ENCODE data around the gene B4GALNT1.
"Not testable (repeated sequence)": the region's sequence is repeated elsewhere in the genome, so short reads cannot be mapped to it uniquely, and the experiment has no call there.

B4GALNT1 gene

DNA sequence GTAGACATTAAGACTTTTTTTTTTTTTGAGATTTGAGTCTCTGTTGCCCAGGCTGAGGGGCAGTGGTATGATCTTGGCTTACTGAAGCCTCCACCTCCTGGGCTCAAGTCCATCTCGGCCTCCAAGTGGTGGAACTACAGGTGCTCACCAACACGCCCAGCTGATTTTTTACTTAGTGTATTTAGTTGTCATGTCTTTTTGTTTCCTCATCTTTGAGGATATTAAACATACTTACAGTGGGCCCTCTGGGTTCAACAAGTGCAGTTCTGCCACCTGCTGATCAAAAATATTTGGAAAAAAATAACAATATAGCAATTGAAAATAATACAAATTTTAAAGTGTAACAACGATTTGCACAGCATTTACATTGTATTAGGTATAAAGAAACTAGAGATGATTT lies 4.4 kb upstream of the B4GALNT1 start:
- Histone ChIP-seq H3K36me3 (ENCODE audit: insufficient read depth, low read length) (no peaks in the 10 kb centered on the region), H3K79me2 (ENCODE audit: control insufficient read depth, insufficient read depth, low read length, unreplicated experiment) (no peaks in the 10 kb centered on the region), H3K4me3 (ENCODE audit: low read depth, low read length) (no peak overlapping the region), H2AFZ (ENCODE audit: low read length, unreplicated experiment) (no peak overlapping the region), H3K27me3 (ENCODE audit: insufficient read depth, low read length) (peaks cover 39% of the 10 kb centered on the region), H3K27ac (ENCODE audit: low read depth, low read length) (no peak overlapping the region), H3K4me1 (ENCODE audit: control insufficient read depth, insufficient read depth, low read length, unreplicated experiment) (peaks cover 4% of the 10 kb centered on the region)

- H3K27me3 ChIP-seq (ENCODE audit: insufficient read depth, low read length), result peaks cover 33% of the 10 kb centered on the region
- not testable (repeated sequence) for H3K79me2 ChIP-seq (ENCODE audit: control insufficient read depth, insufficient read depth, low read length, unreplicated experiment); H3K27ac ChIP-seq (ENCODE audit: low read depth, low read length); H3K36me3 ChIP-seq (ENCODE audit: insufficient read depth, low read length); H3K4me1 ChIP-seq (ENCODE audit: control insufficient read depth, insufficient read depth, low read length, unreplicated experiment); H3K4me3 ChIP-seq (ENCODE audit: low read depth, low read length); H2AFZ ChIP-seq (ENCODE audit: low read length, unreplicated experiment)
Measured at GRCh38 chr12:57636731-57637130, 3.7 kb upstream of the B4GALNT1 start.

GRCh38 chr12:57632073-57632957 lies 686 bp downstream of the B4GALNT1 start:
- Histone ChIP-seq H3K79me2 (ENCODE audit: control insufficient read depth, insufficient read depth, low read length, unreplicated experiment) (no peaks in the 10 kb centered on the region), H2AFZ (ENCODE audit: low read length, unreplicated experiment) (peak overlapping the region; percentile 92), H3K4me3 (ENCODE audit: low read depth, low read length) (peak overlapping the region; percentile 92), H3K27me3 (ENCODE audit: insufficient read depth, low read length) (0 out of 2 replicates have a peak, but pooled peaks cover 3% of the 10 kb centered on the region), H3K27ac (ENCODE audit: low read depth, low read length) (no peak overlapping the region), H3K36me3 (ENCODE audit: insufficient read depth, low read length) (no peaks in the 10 kb centered on the region), H3K4me1 (ENCODE audit: control insufficient read depth, insufficient read depth, low read length, unreplicated experiment) (peaks cover 4% of the 10 kb centered on the region)

DNA sequence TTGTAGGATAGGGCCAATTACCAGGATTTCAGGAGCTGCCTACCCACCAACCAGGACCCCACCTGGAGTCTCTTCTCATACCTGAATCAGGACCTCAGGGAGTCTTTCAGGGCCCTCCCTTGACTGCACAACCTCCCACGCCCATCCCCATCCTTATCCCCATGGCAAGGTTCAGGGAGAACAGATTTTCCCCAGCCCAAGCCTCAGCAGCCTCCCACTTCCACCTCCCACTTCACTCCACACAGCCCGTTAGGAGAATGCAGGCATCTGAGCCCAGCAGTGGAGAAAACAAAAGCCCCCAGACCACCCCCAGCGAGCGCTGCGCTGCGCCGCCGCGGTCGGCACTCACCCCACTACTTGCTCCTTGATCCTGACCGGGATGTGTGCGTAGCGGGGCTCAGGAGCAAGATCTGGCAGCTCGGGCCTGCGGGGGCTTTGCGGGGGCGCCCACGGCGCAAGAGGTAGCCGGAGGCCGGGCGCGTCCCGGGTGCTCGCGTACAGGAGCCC lies 1.4 kb downstream of the B4GALNT1 start:
- H2AFZ ChIP-seq (ENCODE audit: low read length, unreplicated experiment), result no peak overlapping the region
- no peak overlapping the region for H3K27ac ChIP-seq (ENCODE audit: low read depth, low read length)
- H3K27me3 ChIP-seq (ENCODE audit: insufficient read depth, low read length), result 0 out of 2 replicates have a peak, but pooled peaks cover 3% of the 10 kb centered on the region
- H3K4me1 ChIP-seq (ENCODE audit: control insufficient read depth, insufficient read depth, low read length, unreplicated experiment), result peaks cover 4% of the 10 kb centered on the region
- H3K36me3 ChIP-seq (ENCODE audit: insufficient read depth, low read length), result no peaks in the 10 kb centered on the region
- peak overlapping the region; percentile 92 for H3K4me3 ChIP-seq (ENCODE audit: low read depth, low read length)
- H3K79me2 ChIP-seq (ENCODE audit: control insufficient read depth, insufficient read depth, low read length, unreplicated experiment), result no peaks in the 10 kb centered on the region

DNA sequence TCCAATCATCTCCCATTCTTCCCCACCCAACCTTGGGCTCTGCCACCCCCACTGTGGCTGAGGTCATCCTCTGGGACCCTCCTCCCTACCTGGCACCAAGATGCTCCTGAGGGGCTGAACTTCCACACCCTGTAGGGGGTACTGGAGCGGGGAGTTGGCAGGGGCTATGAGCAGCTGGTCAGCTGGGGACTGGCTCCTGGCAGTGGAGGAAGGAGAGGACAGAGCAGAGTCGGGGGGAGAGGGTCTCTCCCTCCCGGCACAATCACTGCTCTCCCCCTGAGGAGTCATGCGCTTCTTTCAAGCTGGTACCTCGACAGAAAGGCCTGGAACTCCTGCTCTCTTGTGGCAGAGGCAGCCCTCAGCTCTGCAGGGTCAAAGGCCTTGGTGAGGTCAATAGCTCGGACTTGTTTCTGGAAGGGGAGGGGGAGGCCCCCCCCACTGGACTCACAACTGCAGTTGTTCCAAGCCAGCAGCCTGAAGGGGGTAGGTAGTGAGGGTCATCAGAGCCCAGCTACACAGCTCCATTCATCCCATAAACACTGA lies 2.0 kb downstream of the B4GALNT1 start:
- no peak overlapping the region for H3K27ac ChIP-seq (ENCODE audit: low read depth, low read length)
- H3K79me2 ChIP-seq (ENCODE audit: control insufficient read depth, insufficient read depth, low read length, unreplicated experiment), result no peaks in the 10 kb centered on the region
- peaks cover 4% of the 10 kb centered on the region for H3K4me1 ChIP-seq (ENCODE audit: control insufficient read depth, insufficient read depth, low read length, unreplicated experiment)
- 0 out of 2 replicates have a peak, but pooled peaks cover 3% of the 10 kb centered on the region for H3K27me3 ChIP-seq (ENCODE audit: insufficient read depth, low read length)
- H2AFZ ChIP-seq (ENCODE audit: low read length, unreplicated experiment), result no peak overlapping the region
- H3K36me3 ChIP-seq (ENCODE audit: insufficient read depth, low read length), result no peaks in the 10 kb centered on the region
- H3K4me3 ChIP-seq (ENCODE audit: low read depth, low read length), result no peak overlapping the region

DNA sequence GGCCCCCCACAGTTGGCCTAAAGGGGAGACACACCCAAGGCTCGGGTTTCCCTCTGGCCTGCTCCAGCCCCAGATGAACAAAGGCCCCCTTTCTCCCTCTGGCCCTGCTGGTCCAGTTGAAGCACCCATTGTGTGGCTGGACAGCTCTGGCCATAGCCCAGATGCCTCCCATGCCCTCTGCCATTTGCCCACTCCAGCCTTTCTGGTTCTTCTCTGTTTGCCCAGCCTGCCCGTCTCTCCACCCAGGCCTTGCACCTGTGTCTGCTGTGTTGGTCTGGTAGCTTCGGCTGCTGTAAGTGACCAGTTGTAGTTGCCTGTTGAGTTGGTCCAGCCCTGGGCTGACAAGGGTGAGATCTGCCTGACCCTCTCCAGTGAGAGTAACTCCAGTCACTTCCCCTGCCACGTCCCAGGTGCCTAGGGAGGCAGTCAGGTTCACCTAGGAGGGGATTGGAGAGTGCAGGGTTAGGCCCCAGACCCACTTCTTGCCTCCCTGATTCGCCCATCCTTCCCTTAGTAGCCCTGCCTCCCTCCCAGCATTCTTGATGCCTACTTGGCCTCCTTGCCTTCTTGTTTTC lies 3.0 kb downstream of the B4GALNT1 start:
- 0 out of 2 replicates have a peak, but pooled peaks cover 3% of the 10 kb centered on the region for H3K27me3 ChIP-seq (ENCODE audit: insufficient read depth, low read length)
- no peaks in the 10 kb centered on the region for H3K36me3 ChIP-seq (ENCODE audit: insufficient read depth, low read length)
- H3K27ac ChIP-seq (ENCODE audit: low read depth, low read length), result no peak overlapping the region
- H2AFZ ChIP-seq (ENCODE audit: low read length, unreplicated experiment), result no peak overlapping the region
- no peaks in the 10 kb centered on the region for H3K79me2 ChIP-seq (ENCODE audit: control insufficient read depth, insufficient read depth, low read length, unreplicated experiment)
- H3K4me3 ChIP-seq (ENCODE audit: low read depth, low read length), result no peak overlapping the region
- peaks cover 4% of the 10 kb centered on the region for H3K4me1 ChIP-seq (ENCODE audit: control insufficient read depth, insufficient read depth, low read length, unreplicated experiment)

- Histone ChIP-seq H3K27ac (ENCODE audit: low read depth, low read length) (no peak overlapping the region), H3K4me3 (ENCODE audit: low read depth, low read length) (no peak overlapping the region), H2AFZ (ENCODE audit: low read length, unreplicated experiment) (no peak overlapping the region), H3K4me1 (ENCODE audit: control insufficient read depth, insufficient read depth, low read length, unreplicated experiment) (peaks cover 3% of the 10 kb centered on the region), H3K79me2 (ENCODE audit: control insufficient read depth, insufficient read depth, low read length, unreplicated experiment) (no peaks in the 10 kb centered on the region), H3K27me3 (ENCODE audit: insufficient read depth, low read length) (no peaks in the 10 kb centered on the region), H3K36me3 (ENCODE audit: insufficient read depth, low read length) (no peaks in the 10 kb centered on the region)
Measured at GRCh38 chr12:57628280-57629191, 4.5 kb downstream of the B4GALNT1 start.

DNA sequence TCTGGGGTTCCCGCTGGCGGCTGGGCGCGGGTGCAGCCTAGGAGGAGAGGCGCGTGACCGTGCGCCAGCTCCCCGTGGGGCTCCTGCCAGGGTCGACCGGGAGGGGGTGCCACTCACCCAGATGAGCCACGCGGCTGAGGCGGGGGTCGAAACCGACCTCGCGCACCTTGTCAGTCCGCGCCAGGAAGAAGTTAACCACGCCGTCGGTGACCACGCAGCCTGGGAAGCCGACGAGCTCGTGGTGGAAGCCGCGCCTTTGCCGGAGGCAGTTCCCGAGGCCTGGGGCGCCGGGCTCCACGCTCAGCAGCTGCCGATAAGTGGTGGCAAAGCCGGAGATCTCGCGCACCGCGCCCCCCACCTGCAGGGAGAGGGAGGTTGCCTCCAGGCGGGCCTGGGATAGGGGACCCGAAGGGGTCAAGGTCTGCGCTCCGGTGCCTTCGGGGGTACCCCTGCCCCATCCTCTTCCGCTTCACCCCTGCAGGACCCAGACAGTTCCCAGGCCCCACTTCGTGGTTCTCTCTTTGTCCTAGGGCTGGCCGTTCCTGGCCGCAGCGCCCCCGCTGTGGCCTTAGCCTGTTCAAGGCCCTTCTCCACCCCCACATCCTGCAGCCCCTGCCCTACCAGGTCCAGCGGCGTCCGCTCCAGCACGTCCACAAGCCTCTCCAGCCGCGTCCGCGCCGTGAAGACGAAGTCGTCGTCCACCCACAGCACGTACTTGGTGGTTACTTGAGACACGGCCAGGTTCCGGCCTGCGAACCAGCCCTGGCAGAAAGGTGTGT lies 5.3 kb downstream of the B4GALNT1 start:
- no peak overlapping the region for H3K4me3 ChIP-seq (ENCODE audit: low read depth, low read length)

DNA sequence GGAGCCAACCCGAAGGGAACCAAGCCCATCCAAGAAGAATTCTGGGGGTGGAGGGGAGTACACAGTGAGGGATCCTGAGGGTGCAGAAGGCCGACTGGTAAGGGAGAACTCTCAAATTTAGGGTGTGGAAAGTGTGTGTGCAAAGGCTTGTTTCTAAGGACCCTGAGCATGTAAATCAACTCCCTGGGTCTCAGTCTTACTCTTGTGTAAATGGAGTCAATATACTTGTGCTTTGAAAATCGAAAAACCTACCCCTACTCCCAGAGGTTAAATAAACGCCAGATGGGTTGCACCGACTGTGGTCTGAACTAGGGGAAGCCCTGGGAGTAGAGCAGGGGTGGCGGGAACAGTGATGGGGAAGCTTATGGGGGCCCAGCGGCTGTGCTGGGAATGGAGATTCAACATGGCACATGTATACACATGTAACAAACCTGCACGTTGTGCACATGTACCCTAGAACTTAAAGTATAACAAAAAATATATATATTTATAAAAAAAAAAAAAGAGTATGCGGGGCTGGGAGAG lies 6.0 kb downstream of the B4GALNT1 start:
- no peak overlapping the region for H2AFZ ChIP-seq (ENCODE audit: low read length, unreplicated experiment)
- H3K27ac ChIP-seq (ENCODE audit: low read depth, low read length), result no peak overlapping the region
- no peaks in the 10 kb centered on the region for H3K36me3 ChIP-seq (ENCODE audit: insufficient read depth, low read length)
- H3K4me3 ChIP-seq (ENCODE audit: low read depth, low read length), result no peak overlapping the region
- H3K27me3 ChIP-seq (ENCODE audit: insufficient read depth, low read length), result no peaks in the 10 kb centered on the region
- H3K79me2 ChIP-seq (ENCODE audit: control insufficient read depth, insufficient read depth, low read length, unreplicated experiment), result no peaks in the 10 kb centered on the region
- H3K4me1 ChIP-seq (ENCODE audit: control insufficient read depth, insufficient read depth, low read length, unreplicated experiment), result no peaks in the 10 kb centered on the region

More for the DNA sequence above, 5.3 kb downstream of the B4GALNT1 start:
- H3K27ac ChIP-seq (ENCODE audit: low read depth, low read length), result no peak overlapping the region
- no peaks in the 10 kb centered on the region for H3K36me3 ChIP-seq (ENCODE audit: insufficient read depth, low read length)
- H3K79me2 ChIP-seq (ENCODE audit: control insufficient read depth, insufficient read depth, low read length, unreplicated experiment), result no peaks in the 10 kb centered on the region
- H3K4me1 ChIP-seq (ENCODE audit: control insufficient read depth, insufficient read depth, low read length, unreplicated experiment), result no peaks in the 10 kb centered on the region
- H2AFZ ChIP-seq (ENCODE audit: low read length, unreplicated experiment), result no peak overlapping the region
- no peaks in the 10 kb centered on the region for H3K27me3 ChIP-seq (ENCODE audit: insufficient read depth, low read length)

Measured in ACC112 (cell line).